ENCODE measurements around the gene TGFBR2. TPM values are rescaled to one million over a fixed set of nuclear protein-coding genes. Genes with fewer than 3 reads are reported as not detected.

TGFBR2 gene
- total and polyA plus RNA-seq, 4 donors, result 13.9 to 61.2 (median 33.7) TPM

- no peak for DNase-seq (ENCODE audit: low spot score)
- no peak overlapping the region for H3K9ac ChIP-seq (ENCODE audit: low read depth in 1 of 2, low read length in 2 of 2)
- H3K9me3 ChIP-seq (ENCODE audit: control insufficient read depth in 4 of 4, low read length in 3 of 4), result no peaks in the 10 kb centered on the region
- peaks cover 0 to 16% (median 8%) of the 10 kb centered on the region in 4 donors for H3K4me1 ChIP-seq (ENCODE audit: control insufficient read depth in 4 of 4, insufficient read depth in 4 of 4, low read length in 3 of 4)
- no peak for TF ChIP-seq HNF4G (IDR thresholded peaks at IDR 0.05)
- TF ChIP-seq, protein P1, sequence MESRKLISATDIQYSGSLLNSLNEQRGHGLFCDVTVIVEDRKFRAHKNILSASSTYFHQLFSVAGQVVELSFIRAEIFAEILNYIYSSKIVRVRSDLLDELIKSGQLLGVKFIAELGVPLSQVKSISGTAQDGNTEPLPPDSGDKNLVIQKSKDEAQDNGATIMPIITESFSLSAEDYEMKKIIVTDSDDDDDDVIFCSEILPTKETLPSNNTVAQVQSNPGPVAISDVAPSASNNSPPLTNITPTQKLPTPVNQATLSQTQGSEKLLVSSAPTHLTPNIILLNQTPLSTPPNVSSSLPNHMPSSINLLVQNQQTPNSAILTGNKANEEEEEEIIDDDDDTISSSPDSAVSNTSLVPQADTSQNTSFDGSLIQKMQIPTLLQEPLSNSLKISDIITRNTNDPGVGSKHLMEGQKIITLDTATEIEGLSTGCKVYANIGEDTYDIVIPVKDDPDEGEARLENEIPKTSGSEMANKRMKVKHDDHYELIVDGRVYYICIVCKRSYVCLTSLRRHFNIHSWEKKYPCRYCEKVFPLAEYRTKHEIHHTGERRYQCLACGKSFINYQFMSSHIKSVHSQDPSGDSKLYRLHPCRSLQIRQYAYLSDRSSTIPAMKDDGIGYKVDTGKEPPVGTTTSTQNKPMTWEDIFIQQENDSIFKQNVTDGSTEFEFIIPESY (IDR thresholded peaks at IDR 0.05), result no peak
- TF ChIP-seq GABPA (IDR thresholded peaks at IDR 0.05 in 1 of 2, conservative IDR thresholded peaks at IDR 0.05 in 1 of 2), result no peak
- no peak for TF ChIP-seq JUND (IDR thresholded peaks at IDR 0.05)
- TF ChIP-seq TAF1 (conservative IDR thresholded peaks at IDR 0.05), result no peak
- no peak for TF ChIP-seq EGR1 (IDR thresholded peaks at IDR 0.05; ENCODE audit: low read depth in 2 of 2)
- TF ChIP-seq RAD21 (IDR thresholded peaks at IDR 0.05), result no peak
- no peak for TF ChIP-seq RXRA (IDR thresholded peaks at IDR 0.05)
- no peak for TF ChIP-seq ATF3 (IDR thresholded peaks at IDR 0.05)
- no peak overlapping the region for H3K4me3 ChIP-seq (ENCODE audit: low read depth in 1 of 3, low read length in 3 of 3)
- no peak overlapping the region for H3K27ac ChIP-seq (ENCODE audit: low read depth in 1 of 2, low read length in 2 of 2)
- WGBS, result 90% methylated on average over 2 of the region's 2 CpGs
- H3K36me3 ChIP-seq (ENCODE audit: control insufficient read depth in 4 of 4, insufficient read depth in 3 of 4, low read depth in 1 of 4, low read length in 3 of 4), result peaks cover 0 to 13% (median 6%) of the 10 kb centered on the region in 4 donors
- H3K27me3 ChIP-seq (ENCODE audit: control insufficient read depth in 4 of 4, insufficient read depth in 4 of 4, low read length in 3 of 4), result no peaks in the 10 kb centered on the region
Measured at GRCh38 chr3:30696896-30697295, 90.5 kb downstream of the TGFBR2 start.

DNA sequence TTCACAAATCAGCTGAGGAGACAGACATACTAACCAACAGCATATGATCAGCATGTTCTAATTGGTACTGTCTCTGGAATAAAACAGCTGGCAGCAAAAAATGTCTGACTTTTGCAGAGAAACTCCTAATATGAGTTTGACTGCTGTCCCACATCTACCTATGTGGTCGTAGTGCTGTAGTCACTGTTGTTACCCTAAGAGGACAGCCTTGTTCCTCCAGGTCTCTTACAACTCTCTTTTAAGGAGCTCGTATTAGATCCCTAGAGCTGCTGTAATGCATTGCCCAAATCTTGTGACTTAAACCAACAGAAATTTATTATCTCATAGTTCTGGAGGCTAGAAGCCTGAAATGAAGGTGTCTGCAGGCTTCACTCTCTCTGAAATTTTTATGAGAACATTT lies 92.1 kb downstream of the TGFBR2 start:
- TF ChIP-seq TAF1 (conservative IDR thresholded peaks at IDR 0.05), result no peak
- TF ChIP-seq RXRA (IDR thresholded peaks at IDR 0.05), result no peak
- TF ChIP-seq, protein P2, sequence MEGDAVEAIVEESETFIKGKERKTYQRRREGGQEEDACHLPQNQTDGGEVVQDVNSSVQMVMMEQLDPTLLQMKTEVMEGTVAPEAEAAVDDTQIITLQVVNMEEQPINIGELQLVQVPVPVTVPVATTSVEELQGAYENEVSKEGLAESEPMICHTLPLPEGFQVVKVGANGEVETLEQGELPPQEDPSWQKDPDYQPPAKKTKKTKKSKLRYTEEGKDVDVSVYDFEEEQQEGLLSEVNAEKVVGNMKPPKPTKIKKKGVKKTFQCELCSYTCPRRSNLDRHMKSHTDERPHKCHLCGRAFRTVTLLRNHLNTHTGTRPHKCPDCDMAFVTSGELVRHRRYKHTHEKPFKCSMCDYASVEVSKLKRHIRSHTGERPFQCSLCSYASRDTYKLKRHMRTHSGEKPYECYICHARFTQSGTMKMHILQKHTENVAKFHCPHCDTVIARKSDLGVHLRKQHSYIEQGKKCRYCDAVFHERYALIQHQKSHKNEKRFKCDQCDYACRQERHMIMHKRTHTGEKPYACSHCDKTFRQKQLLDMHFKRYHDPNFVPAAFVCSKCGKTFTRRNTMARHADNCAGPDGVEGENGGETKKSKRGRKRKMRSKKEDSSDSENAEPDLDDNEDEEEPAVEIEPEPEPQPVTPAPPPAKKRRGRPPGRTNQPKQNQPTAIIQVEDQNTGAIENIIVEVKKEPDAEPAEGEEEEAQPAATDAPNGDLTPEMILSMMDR (IDR thresholded peaks at IDR 0.05; ENCODE audit: low read depth, low read length, missing input control), result no peak
- TF ChIP-seq SP1 (IDR thresholded peaks at IDR 0.05), result no peak
- TF ChIP-seq EGR1 (IDR thresholded peaks at IDR 0.05; ENCODE audit: low read depth in 2 of 2), result no peak
- no peak for TF ChIP-seq RAD21 (IDR thresholded peaks at IDR 0.05)
- no peak for TF ChIP-seq GABPA (IDR thresholded peaks at IDR 0.05 in 1 of 2, conservative IDR thresholded peaks at IDR 0.05 in 1 of 2)
- TF ChIP-seq, protein P3, sequence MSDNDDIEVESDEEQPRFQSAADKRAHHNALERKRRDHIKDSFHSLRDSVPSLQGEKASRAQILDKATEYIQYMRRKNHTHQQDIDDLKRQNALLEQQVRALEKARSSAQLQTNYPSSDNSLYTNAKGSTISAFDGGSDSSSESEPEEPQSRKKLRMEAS (IDR thresholded peaks at IDR 0.05), result no peak
- TF ChIP-seq, protein P1 (IDR thresholded peaks at IDR 0.05), result no peak
- no peak for TF ChIP-seq FOXA1 (IDR thresholded peaks at IDR 0.05)
- TF ChIP-seq FOXA2 (IDR thresholded peaks at IDR 0.05), result no peak
- TF ChIP-seq, protein P4, sequence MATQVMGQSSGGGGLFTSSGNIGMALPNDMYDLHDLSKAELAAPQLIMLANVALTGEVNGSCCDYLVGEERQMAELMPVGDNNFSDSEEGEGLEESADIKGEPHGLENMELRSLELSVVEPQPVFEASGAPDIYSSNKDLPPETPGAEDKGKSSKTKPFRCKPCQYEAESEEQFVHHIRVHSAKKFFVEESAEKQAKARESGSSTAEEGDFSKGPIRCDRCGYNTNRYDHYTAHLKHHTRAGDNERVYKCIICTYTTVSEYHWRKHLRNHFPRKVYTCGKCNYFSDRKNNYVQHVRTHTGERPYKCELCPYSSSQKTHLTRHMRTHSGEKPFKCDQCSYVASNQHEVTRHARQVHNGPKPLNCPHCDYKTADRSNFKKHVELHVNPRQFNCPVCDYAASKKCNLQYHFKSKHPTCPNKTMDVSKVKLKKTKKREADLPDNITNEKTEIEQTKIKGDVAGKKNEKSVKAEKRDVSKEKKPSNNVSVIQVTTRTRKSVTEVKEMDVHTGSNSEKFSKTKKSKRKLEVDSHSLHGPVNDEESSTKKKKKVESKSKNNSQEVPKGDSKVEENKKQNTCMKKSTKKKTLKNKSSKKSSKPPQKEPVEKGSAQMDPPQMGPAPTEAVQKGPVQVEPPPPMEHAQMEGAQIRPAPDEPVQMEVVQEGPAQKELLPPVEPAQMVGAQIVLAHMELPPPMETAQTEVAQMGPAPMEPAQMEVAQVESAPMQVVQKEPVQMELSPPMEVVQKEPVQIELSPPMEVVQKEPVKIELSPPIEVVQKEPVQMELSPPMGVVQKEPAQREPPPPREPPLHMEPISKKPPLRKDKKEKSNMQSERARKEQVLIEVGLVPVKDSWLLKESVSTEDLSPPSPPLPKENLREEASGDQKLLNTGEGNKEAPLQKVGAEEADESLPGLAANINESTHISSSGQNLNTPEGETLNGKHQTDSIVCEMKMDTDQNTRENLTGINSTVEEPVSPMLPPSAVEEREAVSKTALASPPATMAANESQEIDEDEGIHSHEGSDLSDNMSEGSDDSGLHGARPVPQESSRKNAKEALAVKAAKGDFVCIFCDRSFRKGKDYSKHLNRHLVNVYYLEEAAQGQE (IDR thresholded peaks at IDR 0.05), result no peak
- TF ChIP-seq NR2F2 (IDR thresholded peaks at IDR 0.05), result no peak
- no peak for TF ChIP-seq HNF4A (conservative IDR thresholded peaks at IDR 0.05)
- no peak for TF ChIP-seq ATF3 (IDR thresholded peaks at IDR 0.05)
- TF ChIP-seq HNF4G (IDR thresholded peaks at IDR 0.05), result no peak
- TF ChIP-seq YY1 (IDR thresholded peaks at IDR 0.05), result no peak
- TF ChIP-seq JUND (IDR thresholded peaks at IDR 0.05), result no peak
- peaks cover 0 to 3% (median 0%) of the 10 kb centered on the region in 4 donors for H3K4me1 ChIP-seq (ENCODE audit: control insufficient read depth in 4 of 4, insufficient read depth in 4 of 4, low read length in 3 of 4)
- WGBS, result 74% methylated on average over 2 of the region's 2 CpGs
- H3K27ac ChIP-seq (ENCODE audit: low read depth in 1 of 2, low read length in 2 of 2), result no peak overlapping the region
- H3K4me3 ChIP-seq (ENCODE audit: low read depth in 1 of 3, low read length in 3 of 3), result no peak overlapping the region
- peaks cover 0 to 7% (median 3%) of the 10 kb centered on the region in 4 donors for H3K36me3 ChIP-seq (ENCODE audit: control insufficient read depth in 4 of 4, insufficient read depth in 3 of 4, low read depth in 1 of 4, low read length in 3 of 4)
- no peak overlapping the region for H3K9ac ChIP-seq (ENCODE audit: low read depth in 1 of 2, low read length in 2 of 2)
- no peaks in the 10 kb centered on the region for H3K27me3 ChIP-seq (ENCODE audit: control insufficient read depth in 4 of 4, insufficient read depth in 4 of 4, low read length in 3 of 4)
- peaks cover 0 to 6% (median 2%) of the 10 kb centered on the region in 4 donors for H3K9me3 ChIP-seq (ENCODE audit: control insufficient read depth in 4 of 4, low read length in 3 of 4)
- DNase-seq (ENCODE audit: low spot score), result no peak
